DND-41 (cell line): ENCODE data around the gene KLHL6.
"Not testable (repeated sequence)": the region's sequence is repeated elsewhere in the genome, so short reads cannot be mapped to it uniquely, and the experiment has no call there.

Experiments used
- ATAC-seq: fragments of 200-7000 bp; cut with Tn5 transposase; 3 replicates; pipeline ENCODE4 v1.9.1; 2021; ENCODE audit warnings: low read depth; ENCODE audit not compliant: insufficient read depth
- DNase-seq: peaks from one replicate; pipeline ENCODE4 v3.0.0-alpha.2; 2020
- H2AFZ ChIP-seq: 2 replicates; pipeline ENCODE4 v1.6.0; 2012; ENCODE audit warnings: low read depth, low read length
- H3K27ac ChIP-seq: 2 replicates; pipeline ENCODE4 v1.5.1; 2012; ENCODE audit warnings: low read length, inconsistent platforms
- H3K27me3 ChIP-seq: fragments of 200-600 bp; sonication (generic); 2 replicates; pipeline ENCODE4 v1.6.0; 2012; ENCODE audit warnings: low read length, mild to moderate bottlenecking, inconsistent platforms; ENCODE audit not compliant: insufficient read depth, poor library complexity
- H3K36me3 ChIP-seq: 2 replicates; pipeline ENCODE4 v1.5.1; 2012; ENCODE audit warnings: low read length, inconsistent platforms; ENCODE audit not compliant: insufficient read depth
- H3K4me1 ChIP-seq: 2 replicates; pipeline ENCODE4 v1.5.1; 2012; ENCODE audit warnings: mild to moderate bottlenecking, low read length; ENCODE audit not compliant: insufficient read depth
- H3K4me2 ChIP-seq: 2 replicates; pipeline ENCODE4 v1.6.0; 2012; ENCODE audit warnings: mild to moderate bottlenecking, moderate library complexity, low read length, inconsistent platforms; ENCODE audit not compliant: insufficient read depth
- H3K4me3 ChIP-seq, 2 experiments: fragments of 200-600 bp in 1 of 2; shearing (Covaris generic) in 1 of 2; 2 replicates each; pipeline ENCODE4 v1.5.1; 2012 to 2016; ENCODE audit warnings: inconsistent platforms in 2 of 2, low read length in 2 of 2, mild to moderate bottlenecking in 2 of 2, low read depth in 1 of 2, moderate library complexity in 1 of 2
- H3K79me2 ChIP-seq: 2 replicates; pipeline ENCODE4 v1.6.0; 2012; ENCODE audit warnings: low read length, inconsistent platforms; ENCODE audit not compliant: insufficient read depth
- H3K9ac ChIP-seq: 2 replicates; pipeline ENCODE4 v1.6.0; 2012; ENCODE audit warnings: low read depth, mild to moderate bottlenecking, inconsistent platforms, low read length, moderate library complexity
- H3K9me3 ChIP-seq: 2 replicates; pipeline ENCODE4 v1.5.1; 2012; ENCODE audit warnings: low read length, moderate library complexity, mild to moderate bottlenecking, inconsistent platforms; ENCODE audit not compliant: insufficient read depth, severe bottlenecking
- H4K20me1 ChIP-seq: 2 replicates; pipeline ENCODE4 v1.6.0; 2012; ENCODE audit warnings: low read length; ENCODE audit not compliant: insufficient read depth
- CTCF ChIP-seq: IDR thresholded peaks from 2 replicates; pipeline ENCODE4 v1.5.1; 2012; ENCODE audit warnings: borderline replicate concordance, low read length, moderate library complexity, mild to moderate bottlenecking; ENCODE audit not compliant: poor library complexity, severe bottlenecking; ENCODE audit errors: extremely low read depth
- EZH2 ChIP-seq: IDR thresholded peaks from 3 replicates; pipeline ENCODE4 v1.6.1; 2012; ENCODE audit warnings: borderline replicate concordance, low read depth, mild to moderate bottlenecking, moderate library complexity, low read length, inconsistent platforms; ENCODE audit not compliant: severe bottlenecking

Gene KLHL6

DNA sequence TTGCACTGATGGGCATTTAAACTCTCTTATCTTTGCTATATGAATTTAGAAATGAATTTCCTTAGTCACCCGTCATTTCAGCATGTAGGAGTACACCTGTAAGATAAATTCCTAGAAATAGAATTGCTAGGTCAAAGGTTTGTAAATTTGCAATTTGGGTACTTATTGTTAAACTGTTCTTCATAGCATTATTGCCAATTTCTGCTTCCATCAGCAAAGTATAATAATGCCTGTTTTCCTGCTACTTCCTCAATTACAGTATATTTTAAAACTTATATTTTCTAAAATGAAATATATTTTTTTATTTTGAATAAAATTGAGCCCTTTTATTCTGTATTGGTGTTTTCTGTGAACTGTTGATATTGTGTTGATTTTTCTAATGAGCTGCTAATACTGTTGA is 110.8 kb downstream of the KLHL6 start:
- DNase-seq (no peak), ATAC-seq (no peak)
- no peaks in the 10 kb centered on the region for H3K79me2 ChIP-seq
- no peak overlapping the region for H3K4me3 ChIP-seq
- H2AFZ ChIP-seq = no peak overlapping the region
- H3K36me3 ChIP-seq = no peaks in the 10 kb centered on the region
- H3K27ac ChIP-seq = no peak overlapping the region
- no peak overlapping the region for H3K9ac ChIP-seq
- no peaks in the 10 kb centered on the region for H4K20me1 ChIP-seq
- H3K9me3 ChIP-seq = peaks cover 18% of the 10 kb centered on the region
- H3K4me2 ChIP-seq = no peak overlapping the region
- H3K4me1 ChIP-seq = peaks cover 14% of the 10 kb centered on the region; the same call in 1 of the 2 replicates
- TF ChIP-seq CTCF (no peak), EZH2 (no peak)
- peaks cover 20% of the 10 kb centered on the region for H3K27me3 ChIP-seq

DNA sequence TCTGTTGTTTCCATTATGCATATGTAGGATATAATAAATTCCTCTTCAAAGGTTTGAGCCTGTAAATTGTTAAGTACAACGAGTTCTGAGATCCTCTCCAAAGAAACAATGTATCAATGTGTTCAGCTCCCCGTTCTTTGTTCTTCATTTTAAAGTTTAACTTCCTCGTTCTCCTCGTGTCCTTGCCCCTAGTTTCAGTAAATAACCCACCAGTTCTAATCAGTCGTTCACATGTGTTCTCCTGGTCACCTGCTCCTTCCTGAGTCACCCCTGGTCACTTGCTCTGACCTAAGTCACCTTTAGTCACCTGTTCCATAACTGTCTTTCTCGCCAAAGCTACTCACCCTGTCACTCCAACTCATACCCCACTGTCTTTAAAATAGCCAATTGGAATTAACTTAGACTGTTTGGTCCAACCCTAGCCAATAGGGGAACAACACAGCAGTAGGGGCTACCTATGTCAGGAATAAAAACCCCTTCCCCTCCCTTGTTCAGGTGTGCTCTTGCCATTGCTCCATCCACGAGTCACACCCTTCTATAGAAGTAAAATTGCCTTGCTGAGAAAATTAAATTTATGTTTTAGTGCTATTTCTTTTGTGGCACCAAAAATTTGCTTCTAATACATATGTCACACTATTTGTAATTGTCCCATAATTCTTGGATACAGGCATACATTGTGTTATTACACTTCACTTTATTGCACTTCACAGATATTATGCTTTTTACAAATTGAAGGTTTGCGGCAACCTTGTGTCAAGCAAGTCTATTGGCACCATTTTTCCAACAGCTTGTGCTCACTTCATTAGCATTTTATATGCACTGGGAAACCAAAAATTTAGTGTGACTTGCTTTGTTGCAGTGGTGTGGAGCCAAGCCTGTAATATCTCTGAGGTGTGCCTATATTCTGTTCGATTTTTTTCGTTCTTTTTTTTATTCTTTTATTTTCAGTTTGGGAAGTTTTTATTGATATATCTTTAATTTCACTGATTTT is 111.8 kb downstream of the KLHL6 start:
- Histone ChIP-seq H3K9me3 (peaks cover 18% of the 10 kb centered on the region), H3K9ac (no peak overlapping the region), H3K36me3 (no peaks in the 10 kb centered on the region), H3K4me1 (peaks cover 14% of the 10 kb centered on the region; the same call in 1 of the 2 replicates), H3K4me3 (no peak overlapping the region), H3K4me2 (no peak overlapping the region), H2AFZ (no peak overlapping the region), H3K27ac (no peak overlapping the region), H4K20me1 (no peaks in the 10 kb centered on the region), H3K27me3 (peaks cover 17% of the 10 kb centered on the region), H3K79me2 (no peaks in the 10 kb centered on the region)
- TF ChIP-seq EZH2 (no peak), CTCF (no peak)
- DNase-seq = no peak
- no peak for ATAC-seq

DNA sequence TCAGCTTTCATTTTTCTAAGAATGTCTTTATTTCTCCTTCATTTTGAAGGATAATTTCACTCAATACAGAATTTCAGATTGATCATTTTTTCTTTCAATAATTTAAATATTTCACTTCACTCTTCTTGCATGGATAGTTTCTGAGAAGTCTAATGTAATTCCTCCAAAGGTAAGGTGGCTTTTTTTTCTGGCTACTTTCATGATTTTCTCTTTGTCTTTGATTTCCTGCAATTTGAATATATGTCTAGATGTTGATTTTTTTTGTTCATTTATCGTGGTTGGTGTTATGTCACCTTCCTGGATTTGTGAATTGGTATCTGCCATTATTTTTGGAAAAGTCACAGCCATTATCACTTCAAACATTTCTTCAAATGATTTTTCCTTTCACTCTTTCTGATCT is 112.5 kb downstream of the KLHL6 start:
- Histone ChIP-seq H2AFZ (no peak overlapping the region), H3K4me2 (no peak overlapping the region), H4K20me1 (no peaks in the 10 kb centered on the region), H3K4me1 (peaks cover 10% of the 10 kb centered on the region; the same call in 1 of the 2 replicates), H3K9ac (no peak overlapping the region), H3K27me3 (peaks cover 10% of the 10 kb centered on the region), H3K79me2 (no peaks in the 10 kb centered on the region), H3K27ac (no peak overlapping the region), H3K4me3 (no peak overlapping the region), H3K36me3 (no peaks in the 10 kb centered on the region), H3K9me3 (peaks cover 18% of the 10 kb centered on the region)
- DNase-seq (no peak), ATAC-seq (no peak)
- TF ChIP-seq CTCF = no peak
- no peak for TF ChIP-seq EZH2

GRCh38 chr3:183440521-183440920 is 115.0 kb downstream of the KLHL6 start:
- H3K4me1 ChIP-seq, ATAC-seq, DNase-seq, H3K79me2 ChIP-seq, H3K4me2 ChIP-seq, H3K36me3 ChIP-seq, H2AFZ ChIP-seq, H3K4me3 ChIP-seq, H3K9ac ChIP-seq, H4K20me1 ChIP-seq, H3K27me3 ChIP-seq, H3K27ac ChIP-seq: not testable (repeated sequence)
- H3K9me3 ChIP-seq = peaks cover 18% of the 10 kb centered on the region
